CD8-positive, alpha-beta memory T cell (primary cell): Measurements from ENCODE around the gene DBX2. TPM values are rescaled to one million over a fixed set of nuclear protein-coding genes. Genes with fewer than 3 reads are reported as not detected.

ENCODE experiments used
- CTCF ChIA-PET: fragments of 350-600 bp; sonication (Branson Sonifier 250); formaldehyde crosslinking; loops from one replicate; lab custom pipeline; 2021; ENCODE audit warnings: antibody characterized with exemption; lab: Charles Lee
- POLR2A ChIA-PET: fragments of 350-600 bp; sonication (Branson Sonifier 250); formaldehyde crosslinking; loops from one replicate; lab custom pipeline; 2021; ENCODE audit warnings: antibody characterized with exemption; lab: Charles Lee
- DNase-seq, 5 donors: peaks; one replicate each; pipeline versions ENCODE4 v3.0.0 to v3.0.0-alpha.2; 2020 to 2022; ENCODE audit warnings: mixed read lengths in 1 of 5
- H3K27ac ChIP-seq: one replicate; pipeline ENCODE4 v1.7.0; 2013; ENCODE audit warnings: low read depth, mild to moderate bottlenecking, low read length, moderate library complexity
- H3K27me3 ChIP-seq: 2 replicates; pipeline ENCODE4 v1.7.0; 2013; ENCODE audit warnings: low read length, mild to moderate bottlenecking; ENCODE audit not compliant: insufficient read depth, poor library complexity, severe bottlenecking
- H3K36me3 ChIP-seq: 2 replicates; pipeline ENCODE4 v1.7.0; 2013; ENCODE audit warnings: mild to moderate bottlenecking, low read length, moderate library complexity; ENCODE audit not compliant: insufficient read depth
- H3K4me1 ChIP-seq: 2 replicates; pipeline ENCODE4 v1.7.0; 2013; ENCODE audit warnings: mild to moderate bottlenecking, low read length, moderate library complexity; ENCODE audit not compliant: insufficient read depth
- H3K4me3 ChIP-seq: 2 replicates; pipeline ENCODE4 v1.7.0; 2013; ENCODE audit warnings: mild to moderate bottlenecking, low read length
- H3K9me3 ChIP-seq: 2 replicates; pipeline ENCODE4 v1.7.0; 2013; ENCODE audit warnings: mild to moderate bottlenecking, low read length
- H3K27ac Mint-ChIP-seq, 8 donors: one replicate each; pipeline ENCODE4 v1.8.0; 2020 to 2021; ENCODE audit warnings: mixed read lengths in 8 of 8, mild to moderate bottlenecking in 6 of 8, inconsistent platforms in 3 of 8, moderate library complexity in 3 of 8
- H3K27me3 Mint-ChIP-seq, 2 donors: one replicate each; pipeline ENCODE4 v1.8.0; 2020 to 2021; ENCODE audit warnings: mixed read lengths in 2 of 2, mild to moderate bottlenecking in 1 of 2, moderate library complexity in 1 of 2
- H3K36me3 Mint-ChIP-seq, 3 donors: one replicate each; pipeline ENCODE4 v1.8.0; 2020 to 2021; ENCODE audit warnings: mixed read lengths in 3 of 3, inconsistent platforms in 1 of 3, mild to moderate bottlenecking in 1 of 3
- H3K4me1 Mint-ChIP-seq, 3 donors: one replicate each; pipeline ENCODE4 v1.8.0; 2020 to 2021; ENCODE audit warnings: mixed read lengths in 3 of 3, inconsistent platforms in 1 of 3, mild to moderate bottlenecking in 1 of 3
- H3K4me3 Mint-ChIP-seq, 7 donors: one replicate each; pipeline ENCODE4 v1.8.0; 2020 to 2021; ENCODE audit warnings: mixed read lengths in 7 of 7, mild to moderate bottlenecking in 6 of 7, moderate library complexity in 4 of 7, inconsistent platforms in 2 of 7
- H3K9me3 Mint-ChIP-seq, 5 donors: one replicate each; pipeline ENCODE4 v1.8.0; 2020 to 2022; ENCODE audit warnings: mixed read lengths in 5 of 5, mild to moderate bottlenecking in 3 of 5, moderate library complexity in 2 of 5, inconsistent platforms in 1 of 5
- polyA plus RNA-seq: library from polyadenylated mRNA; unstranded; fragments of 300-500 nt; fragmentation: Illumina TruSeq; gene quantifications from one replicate; pipeline ENCODE4 v1.2.3, GENCODE V29; 2021
- total RNA-seq, 2 experiments: library from RNA; stranded (reverse); gene quantifications; one replicate each; pipeline ENCODE4 v1.2.3, GENCODE V29; 2021

DBX2 gene
- total and polyA plus RNA-seq, 3 experiments from 2014 or later: not detected

- Mint-ChIP-seq H3K36me3 (peaks cover 0 to 2% (median 0%) of the 10 kb centered on the region in 3 donors), H3K27me3 (peaks cover 5 to 24% of the 10 kb centered on the region in 2 donors), H3K27ac (no peak overlapping the region), H3K4me3 (no peak overlapping the region), H3K4me1 (no peaks in the 10 kb centered on the region), H3K9me3 (no peaks in the 10 kb centered on the region)
- Histone ChIP-seq H3K9me3 (no peaks in the 10 kb centered on the region), H3K27me3 (no peaks in the 10 kb centered on the region), H3K4me3 (no peak overlapping the region), H3K36me3 (no peaks in the 10 kb centered on the region), H3K27ac (no peak overlapping the region), H3K4me1 (no peaks in the 10 kb centered on the region)
- no peak for DNase-seq
- CTCF ChIA-PET: no interaction called here
- POLR2A ChIA-PET: no interaction called here
Measured at GRCh38 chr12:45076417-45077026, 25.6 kb upstream of the DBX2 start.

DNA sequence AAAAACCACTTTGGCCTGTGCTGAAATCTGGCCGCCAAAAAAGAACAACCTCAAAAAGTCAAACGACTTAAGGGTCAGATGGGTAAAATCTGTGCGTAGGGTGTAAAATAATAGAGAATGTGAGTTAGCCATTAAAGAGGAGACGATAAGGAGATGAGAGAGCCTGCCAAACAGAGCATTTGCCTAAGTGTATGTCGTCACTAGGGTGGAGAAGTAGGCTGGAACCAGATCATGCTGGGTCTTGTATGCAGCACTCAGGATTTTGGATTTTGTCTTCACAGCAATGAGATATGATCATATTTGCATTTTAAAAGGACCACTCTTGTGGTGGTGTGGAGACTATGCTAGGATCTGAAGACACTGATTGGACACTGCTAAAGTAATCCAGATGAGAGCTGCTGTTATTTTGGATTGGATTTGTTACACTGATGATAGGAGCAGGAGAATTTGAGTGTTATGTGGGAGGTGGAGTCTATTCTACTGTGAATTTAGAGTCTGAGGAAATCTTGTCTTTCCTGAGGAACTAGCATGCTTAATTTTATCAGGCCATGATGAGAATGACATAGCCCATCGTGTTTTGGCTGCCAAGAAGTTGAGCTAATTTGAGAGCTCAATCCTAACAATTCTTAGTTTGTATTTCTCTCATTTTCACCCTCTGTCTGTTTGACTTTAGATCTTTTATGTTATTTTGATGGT is 24.8 kb upstream of the DBX2 start:
- Mint-ChIP-seq H3K9me3 (no peaks in the 10 kb centered on the region), H3K4me1 (no peaks in the 10 kb centered on the region), H3K36me3 (peaks cover 0 to 2% (median 0%) of the 10 kb centered on the region in 3 donors), H3K4me3 (no peak overlapping the region), H3K27me3 (peaks cover 5 to 21% of the 10 kb centered on the region in 2 donors), H3K27ac (no peak overlapping the region)
- CTCF ChIA-PET: no interaction called here
- Histone ChIP-seq H3K36me3 (no peaks in the 10 kb centered on the region), H3K27me3 (no peaks in the 10 kb centered on the region), H3K4me3 (no peak overlapping the region), H3K9me3 (no peaks in the 10 kb centered on the region), H3K4me1 (no peaks in the 10 kb centered on the region), H3K27ac (no peak overlapping the region)
- no peak for DNase-seq
- POLR2A ChIA-PET: no interaction called here

DNA sequence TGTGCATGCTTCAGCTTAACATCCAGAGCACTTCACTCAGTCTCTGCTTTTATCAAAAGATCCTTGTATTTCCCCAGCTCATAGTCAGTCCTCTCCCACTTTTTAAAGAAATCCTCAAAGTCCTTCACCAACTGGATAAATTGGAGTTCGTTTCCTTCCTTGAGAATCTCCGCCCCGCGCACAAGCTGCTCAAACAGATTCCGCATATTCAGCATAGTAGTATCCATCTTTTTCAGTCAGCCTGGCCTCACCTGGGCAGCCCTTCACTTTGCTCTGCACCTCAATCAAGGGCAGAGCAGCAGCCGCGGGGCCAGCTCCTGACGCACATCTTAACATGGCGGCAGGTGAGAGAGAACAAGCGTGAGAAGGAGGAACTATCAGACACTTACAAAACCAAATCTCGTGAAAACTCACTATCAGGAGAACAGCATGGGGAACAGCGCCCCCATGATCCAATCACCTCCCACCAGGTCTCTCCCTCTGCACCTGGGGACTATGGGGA is 14.3 kb upstream of the DBX2 start:
- H3K4me3 Mint-ChIP-seq: no peak overlapping the region
- no peak for DNase-seq
- ChIA-PET POLR2A (no interaction called here), CTCF (no interaction called here)
- Histone ChIP-seq H3K4me1 (no peaks in the 10 kb centered on the region), H3K36me3 (no peaks in the 10 kb centered on the region), H3K27me3 (no peaks in the 10 kb centered on the region), H3K9me3 (no peaks in the 10 kb centered on the region), H3K4me3 (no peak overlapping the region), H3K27ac (no peak overlapping the region)
- peaks cover 0 to 10% of the 10 kb centered on the region in 2 donors for H3K27me3 Mint-ChIP-seq
- no peak overlapping the region for H3K27ac Mint-ChIP-seq
- peaks cover 0 to 9% (median 0%) of the 10 kb centered on the region in 5 donors for H3K9me3 Mint-ChIP-seq
- H3K4me1 Mint-ChIP-seq: no peaks in the 10 kb centered on the region
- H3K36me3 Mint-ChIP-seq: no peaks in the 10 kb centered on the region

- H3K4me3 ChIP-seq: no peak overlapping the region
- H3K4me1 ChIP-seq: no peaks in the 10 kb centered on the region
- ChIA-PET CTCF (no interaction called here), POLR2A (no interaction called here)
- Mint-ChIP-seq H3K9me3 (peaks cover 0 to 5% (median 0%) of the 10 kb centered on the region in 5 donors), H3K4me3 (no peak overlapping the region), H3K27me3 (peaks cover 0 to 13% of the 10 kb centered on the region in 2 donors), H3K36me3 (no peaks in the 10 kb centered on the region), H3K4me1 (no peaks in the 10 kb centered on the region), H3K27ac (peak overlapping the region in 1 of 8 donors; percentile 7)
- no peaks in the 10 kb centered on the region for H3K27me3 ChIP-seq
- no peaks in the 10 kb centered on the region for H3K36me3 ChIP-seq
- H3K27ac ChIP-seq: no peak overlapping the region
- DNase-seq: no peak
- H3K9me3 ChIP-seq: no peaks in the 10 kb centered on the region
Measured at GRCh38 chr12:45060976-45061375, 10.1 kb upstream of the DBX2 start.

- DNase-seq: no peak
- ChIA-PET POLR2A (no interaction called here), CTCF (no interaction called here)
- Histone ChIP-seq H3K4me3 (no peak overlapping the region), H3K27ac (no peak overlapping the region), H3K4me1 (no peaks in the 10 kb centered on the region), H3K36me3 (no peaks in the 10 kb centered on the region), H3K9me3 (no peaks in the 10 kb centered on the region), H3K27me3 (no peaks in the 10 kb centered on the region)
- Mint-ChIP-seq H3K4me1 (peaks cover 0 to 3% (median 0%) of the 10 kb centered on the region in 3 donors), H3K27me3 (peaks cover 16 to 53% of the 10 kb centered on the region in 2 donors), H3K9me3 (no peaks in the 10 kb centered on the region), H3K4me3 (no peak overlapping the region), H3K27ac (no peak overlapping the region), H3K36me3 (no peaks in the 10 kb centered on the region)
Measured at GRCh38 chr12:45051572-45052125, 750 bp upstream of the DBX2 start.

GRCh38 chr12:45049912-45050750 is 768 bp downstream of the DBX2 start:
- peaks cover 0 to 3% (median 0%) of the 10 kb centered on the region in 3 donors for H3K4me1 Mint-ChIP-seq
- H3K4me3 Mint-ChIP-seq: no peak overlapping the region
- Histone ChIP-seq H3K27ac (no peak overlapping the region), H3K4me1 (no peaks in the 10 kb centered on the region), H3K4me3 (no peak overlapping the region), H3K36me3 (no peaks in the 10 kb centered on the region), H3K27me3 (no peaks in the 10 kb centered on the region), H3K9me3 (no peaks in the 10 kb centered on the region)
- ChIA-PET CTCF (no interaction called here), POLR2A (no interaction called here)
- H3K36me3 Mint-ChIP-seq: no peaks in the 10 kb centered on the region
- H3K27me3 Mint-ChIP-seq: peaks cover 18 to 65% of the 10 kb centered on the region in 2 donors
- H3K27ac Mint-ChIP-seq: no peak overlapping the region
- no peak for DNase-seq
- no peaks in the 10 kb centered on the region for H3K9me3 Mint-ChIP-seq

DNA sequence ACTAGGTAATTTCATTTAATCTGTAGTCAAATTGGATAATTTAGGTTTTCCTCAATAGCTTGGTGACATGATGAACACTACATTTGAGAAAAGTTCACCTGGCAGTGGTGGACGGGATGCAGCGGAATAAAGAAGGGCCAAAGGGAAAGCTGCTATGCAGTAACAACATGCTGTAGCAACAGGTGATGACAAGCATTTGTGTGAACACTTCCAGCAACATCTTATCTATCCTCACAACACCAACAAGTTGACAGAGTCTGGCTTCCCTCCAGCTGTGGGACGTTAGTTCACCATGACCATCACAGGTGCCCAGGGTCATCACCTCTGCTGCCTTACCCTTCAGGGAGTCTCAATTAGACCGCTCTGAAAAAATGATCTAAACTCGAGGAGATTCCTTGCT is 8.3 kb downstream of the DBX2 start:
- Histone ChIP-seq H3K36me3 (no peaks in the 10 kb centered on the region), H3K4me1 (no peaks in the 10 kb centered on the region), H3K9me3 (no peaks in the 10 kb centered on the region), H3K4me3 (no peak overlapping the region), H3K27ac (no peak overlapping the region), H3K27me3 (no peaks in the 10 kb centered on the region)
- Mint-ChIP-seq H3K4me1 (no peaks in the 10 kb centered on the region), H3K27me3 (peaks cover 4 to 38% of the 10 kb centered on the region in 2 donors), H3K36me3 (no peaks in the 10 kb centered on the region), H3K9me3 (peaks cover 0 to 1% (median 0%) of the 10 kb centered on the region in 5 donors), H3K4me3 (no peak overlapping the region), H3K27ac (no peak overlapping the region)
- ChIA-PET POLR2A (no interaction called here), CTCF (no interaction called here)
- DNase-seq: no peak
